NOMO-1 treated with dmso at 0.1 percent for 144 hours (cell line): ENCODE results near the gene ZNF419.
A peak's percentile ranks its signal among the peaks of the same experiment; 100 is the strongest.

Source experiments
- DNase-seq: peaks from one replicate; lab custom pipeline; 2025; ENCODE audit not compliant: unreplicated experiment; lab: John Stamatoyannopoulos, UW

The ZNF419 gene

DNA sequence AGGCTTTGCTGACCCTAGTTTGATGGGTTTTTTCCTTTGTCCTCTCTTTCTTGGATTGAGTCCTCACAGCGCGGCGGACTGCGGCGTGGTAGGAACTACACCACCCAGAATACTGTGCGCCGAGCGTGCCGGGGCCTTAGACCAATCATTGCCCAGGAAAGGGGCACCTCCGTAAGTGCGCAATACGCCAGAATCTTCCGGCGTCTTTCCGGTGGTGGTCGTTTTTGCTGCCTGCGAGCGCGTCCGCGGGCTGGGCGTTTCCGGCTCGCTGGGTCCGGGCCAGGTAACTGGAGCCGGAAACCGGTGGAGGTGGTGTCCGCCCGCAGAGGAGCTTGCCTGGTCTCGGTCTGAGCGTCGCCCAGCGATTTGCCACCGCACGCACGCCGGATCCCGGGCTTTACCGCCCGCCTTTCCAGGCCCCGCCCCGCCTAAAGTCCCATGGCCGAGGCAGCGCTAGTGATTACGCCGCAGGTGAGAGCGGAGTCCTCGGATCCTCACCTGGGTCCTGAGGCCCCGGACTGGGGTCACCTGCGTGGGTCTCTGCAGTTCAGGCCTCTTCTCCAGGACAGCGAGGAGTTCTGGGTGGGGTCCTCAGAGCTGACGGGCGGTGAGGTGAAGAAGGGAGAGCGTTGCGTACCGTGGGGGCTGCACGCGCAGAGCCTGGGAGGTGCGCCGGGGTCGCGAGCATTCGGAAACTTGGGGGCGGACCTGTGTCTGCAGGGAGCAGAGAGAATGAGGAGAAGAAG lies 39.8 kb downstream of the ZNF419 start, which contains the start of gene ZNF549:
TSS of gene ZNF549 (plus strand) at position 221 of the 746 bp plus-strand sequence. CDS start at position 439, 218 bp downstream.
- DNase-seq = peak; percentile 43

DNA sequence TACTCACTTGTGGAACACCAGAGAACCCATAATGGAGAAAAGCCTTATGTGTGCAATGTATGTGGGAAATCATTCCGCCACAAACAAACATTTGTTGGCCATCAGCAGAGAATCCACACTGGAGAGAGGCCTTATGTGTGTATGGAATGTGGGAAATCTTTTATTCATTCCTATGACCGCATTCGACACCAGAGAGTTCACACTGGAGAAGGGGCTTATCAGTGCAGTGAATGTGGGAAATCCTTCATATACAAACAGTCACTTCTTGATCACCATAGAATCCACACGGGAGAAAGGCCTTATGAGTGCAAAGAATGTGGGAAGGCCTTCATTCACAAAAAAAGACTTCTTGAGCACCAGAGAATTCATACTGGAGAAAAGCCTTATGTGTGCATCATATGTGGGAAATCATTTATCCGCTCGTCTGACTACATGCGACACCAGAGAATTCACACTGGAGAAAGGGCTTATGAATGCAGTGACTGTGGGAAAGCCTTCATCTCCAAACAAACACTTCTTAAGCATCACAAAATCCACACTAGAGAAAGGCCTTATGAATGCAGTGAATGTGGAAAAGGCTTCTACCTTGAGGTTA lies 50.5 kb downstream of the ZNF419 start:
- no peak for DNase-seq
